ENCODE measurements around the gene DCXR.

DNA sequence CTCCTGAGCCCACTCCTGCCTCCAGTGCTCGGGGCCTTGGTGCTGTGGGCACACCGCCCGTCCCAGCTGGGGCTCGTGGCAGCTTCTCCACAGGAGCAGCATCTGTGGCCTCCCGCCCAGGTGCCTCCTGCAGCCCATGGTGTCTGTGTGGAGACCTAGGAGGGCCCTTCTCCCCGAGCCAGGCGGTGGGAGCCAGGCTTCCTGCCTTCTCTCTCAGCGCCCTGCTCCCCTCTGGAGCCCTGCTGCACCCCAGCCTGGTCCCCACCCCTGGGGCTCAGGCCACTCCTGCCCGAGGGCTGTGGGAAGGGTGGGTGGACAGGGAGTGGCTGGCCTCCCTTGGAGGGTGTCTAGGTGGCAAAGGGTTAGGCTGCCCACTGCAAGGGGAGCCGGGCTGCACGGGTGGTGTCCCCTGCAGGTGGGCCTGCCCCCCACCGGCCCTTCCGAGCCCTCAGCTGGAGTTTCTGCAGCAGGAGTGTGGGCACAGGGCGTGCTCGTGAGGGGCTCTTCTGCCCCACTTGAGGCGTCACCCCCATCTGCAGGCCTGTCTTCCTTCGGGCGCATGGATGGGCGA is 25.8 kb downstream of the DCXR start:
- TF ChIP-seq, protein P1, sequence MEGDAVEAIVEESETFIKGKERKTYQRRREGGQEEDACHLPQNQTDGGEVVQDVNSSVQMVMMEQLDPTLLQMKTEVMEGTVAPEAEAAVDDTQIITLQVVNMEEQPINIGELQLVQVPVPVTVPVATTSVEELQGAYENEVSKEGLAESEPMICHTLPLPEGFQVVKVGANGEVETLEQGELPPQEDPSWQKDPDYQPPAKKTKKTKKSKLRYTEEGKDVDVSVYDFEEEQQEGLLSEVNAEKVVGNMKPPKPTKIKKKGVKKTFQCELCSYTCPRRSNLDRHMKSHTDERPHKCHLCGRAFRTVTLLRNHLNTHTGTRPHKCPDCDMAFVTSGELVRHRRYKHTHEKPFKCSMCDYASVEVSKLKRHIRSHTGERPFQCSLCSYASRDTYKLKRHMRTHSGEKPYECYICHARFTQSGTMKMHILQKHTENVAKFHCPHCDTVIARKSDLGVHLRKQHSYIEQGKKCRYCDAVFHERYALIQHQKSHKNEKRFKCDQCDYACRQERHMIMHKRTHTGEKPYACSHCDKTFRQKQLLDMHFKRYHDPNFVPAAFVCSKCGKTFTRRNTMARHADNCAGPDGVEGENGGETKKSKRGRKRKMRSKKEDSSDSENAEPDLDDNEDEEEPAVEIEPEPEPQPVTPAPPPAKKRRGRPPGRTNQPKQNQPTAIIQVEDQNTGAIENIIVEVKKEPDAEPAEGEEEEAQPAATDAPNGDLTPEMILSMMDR (IDR thresholded peaks at IDR 0.05; ENCODE audit: insufficient read depth, low read depth, low read length) = no peak
- no peak for TF ChIP-seq EZH2 (IDR thresholded peaks at IDR 0.05; ENCODE audit: insufficient read depth, low read length)

Data from astrocyte (in vitro differentiated cells and primary cell).